Measurements from ENCODE around the gene QRICH1.
A peak's percentile ranks its signal among the peaks of the same experiment; 100 is the strongest.

QRICH1 gene

GRCh38 chr3:49022688-49023171 is 71.1 kb downstream of the QRICH1 start:
- peaks cover 11 to 17% of the 10 kb centered on the region in 2 experiments for H3K4me1 ChIP-seq (ENCODE audit: control insufficient read depth in 1 of 2, insufficient read depth in 2 of 2, low read length in 2 of 2)
- H3K27ac ChIP-seq (ENCODE audit: low read depth, low read length) = peak overlapping the region; percentile 99
- H4K91ac ChIP-seq (ENCODE audit: low read depth, low read length) = peak overlapping the region; percentile 93
- H4K12ac ChIP-seq (ENCODE audit: low read depth, low read length) = no peak overlapping the region
- H3K9ac ChIP-seq (ENCODE audit: low read length) = peak overlapping the region; percentile 95
- H3K4ac ChIP-seq (ENCODE audit: low read depth, low read length) = peak overlapping the region; percentile 84
- peak overlapping the region; percentile 96 for H3K4me2 ChIP-seq (ENCODE audit: low read length)
- H3K23ac ChIP-seq (ENCODE audit: low read length) = no peak overlapping the region
- no peak overlapping the region for H2BK12ac ChIP-seq (ENCODE audit: low read length)
- peaks cover 38 to 45% of the 10 kb centered on the region in 2 experiments for H3K36me3 ChIP-seq (ENCODE audit: control insufficient read depth in 1 of 2, insufficient read depth in 2 of 2, low read length in 2 of 2)
- DNase-seq = no peak
- H2BK5ac ChIP-seq (ENCODE audit: low read depth, low read length, poor library complexity) = peak overlapping the region; percentile 95
- H3K18ac ChIP-seq (ENCODE audit: low read length) = peak overlapping the region; percentile 97
- H2BK120ac ChIP-seq (ENCODE audit: insufficient read depth, low read length, poor library complexity) = no peak overlapping the region
- H2AK5ac ChIP-seq (ENCODE audit: low read length) = peak overlapping the region; percentile 78
- no peaks in the 10 kb centered on the region for H3K27me3 ChIP-seq (ENCODE audit: insufficient read depth, low read length)
- peak overlapping the region; percentile 80 for H2AFZ ChIP-seq (ENCODE audit: insufficient read depth, low read length, poor library complexity)
- H3K4me3 ChIP-seq (ENCODE audit: low read depth, low read length) = peak overlapping the region; percentile 89
- no CpG with 5 or more reads among the region's 12 CpGs for WGBS (ENCODE audit: extremely low coverage, insufficient coverage, insufficient read length)
- peaks cover 21% of the 10 kb centered on the region for H3K79me2 ChIP-seq (ENCODE audit: control insufficient read depth, insufficient read depth, low read length, poor library complexity)
- peaks cover 25% of the 10 kb centered on the region for H3K79me1 ChIP-seq (ENCODE audit: low read length)
- peak overlapping the region; percentile 97 for H4K8ac ChIP-seq (ENCODE audit: low read depth, low read length)
- H3K9me3 ChIP-seq (ENCODE audit: insufficient read depth, low read depth, low read length) = peaks cover 4% of the 10 kb centered on the region
- H3K14ac ChIP-seq (ENCODE audit: low read length) = peak overlapping the region; percentile 92

GRCh38 chr3:49021813-49022687 is 71.8 kb downstream of the QRICH1 start, which contains the start of gene NDUFAF3:
TSS of gene NDUFAF3 (plus strand) at chr3:49022121. CDS start at chr3:49022145, 24 bp downstream.
- peak within 1 kb of the TSS; percentile 96 for H3K4me2 ChIP-seq (ENCODE audit: low read length)
- peak within 1 kb of the TSS; percentile 95 for H3K9ac ChIP-seq (ENCODE audit: low read length)
- peak within 1 kb of the TSS; percentile 89 for H3K4me3 ChIP-seq (ENCODE audit: low read depth, low read length)
- peak within 1 kb of the TSS; percentile 84 for H3K4ac ChIP-seq (ENCODE audit: low read depth, low read length)
- no peaks in the 10 kb centered on the region for H3K27me3 ChIP-seq (ENCODE audit: insufficient read depth, low read length)
- H4K12ac ChIP-seq (ENCODE audit: low read depth, low read length) = peak within 1 kb of the TSS; percentile 88
- H2BK120ac ChIP-seq (ENCODE audit: insufficient read depth, low read length, poor library complexity) = peak within 1 kb of the TSS; percentile 81
- H2AFZ ChIP-seq (ENCODE audit: insufficient read depth, low read length, poor library complexity) = peak within 1 kb of the TSS; percentile 80
- H3K4me1 ChIP-seq (ENCODE audit: control insufficient read depth in 1 of 2, insufficient read depth in 2 of 2, low read length in 2 of 2) = peaks cover 14 to 23% of the 10 kb centered on the region in 2 experiments
- H3K36me3 ChIP-seq (ENCODE audit: control insufficient read depth in 1 of 2, insufficient read depth in 2 of 2, low read length in 2 of 2) = peaks cover 33 to 42% of the 10 kb centered on the region in 2 experiments
- WGBS (ENCODE audit: extremely low coverage, insufficient coverage, insufficient read length) = no CpG with 5 or more reads among the region's 83 CpGs
- H4K91ac ChIP-seq (ENCODE audit: low read depth, low read length) = peak within 1 kb of the TSS; percentile 94
- H2BK12ac ChIP-seq (ENCODE audit: low read length) = peak within 1 kb of the TSS; percentile 12
- H3K18ac ChIP-seq (ENCODE audit: low read length) = peak within 1 kb of the TSS; percentile 97
- H3K79me2 ChIP-seq (ENCODE audit: control insufficient read depth, insufficient read depth, low read length, poor library complexity) = peaks cover 21% of the 10 kb centered on the region
- peak within 1 kb of the TSS; percentile 78 for H2AK5ac ChIP-seq (ENCODE audit: low read length)
- peak within 1 kb of the TSS; percentile 95 for H2BK5ac ChIP-seq (ENCODE audit: low read depth, low read length, poor library complexity)
- no peak within 1 kb of the TSS for H3K23ac ChIP-seq (ENCODE audit: low read length)
- DNase-seq = peak; percentile 98 to 99
- peaks cover 4% of the 10 kb centered on the region for H3K9me3 ChIP-seq (ENCODE audit: insufficient read depth, low read depth, low read length)
- peaks cover 27% of the 10 kb centered on the region for H3K79me1 ChIP-seq (ENCODE audit: low read length)
- peak within 1 kb of the TSS; percentile 97 for H4K8ac ChIP-seq (ENCODE audit: low read depth, low read length)
- peak within 1 kb of the TSS; percentile 92 for H3K14ac ChIP-seq (ENCODE audit: low read length)
- peak within 1 kb of the TSS; percentile 99 for H3K27ac ChIP-seq (ENCODE audit: low read depth, low read length)

GRCh38 chr3:49021213-49021812 is 72.6 kb downstream of the QRICH1 start:
- peaks cover 21% of the 10 kb centered on the region for H3K79me2 ChIP-seq (ENCODE audit: control insufficient read depth, insufficient read depth, low read length, poor library complexity)

More at GRCh38 chr3:49021213-49021812, 72.6 kb downstream of the QRICH1 start:
- Histone ChIP-seq H2AFZ (ENCODE audit: insufficient read depth, low read length, poor library complexity) (peak overlapping the region; percentile 57), H3K23ac (ENCODE audit: low read length) (no peak overlapping the region), H4K8ac (ENCODE audit: low read depth, low read length) (peak overlapping the region; percentile 97), H3K18ac (ENCODE audit: low read length) (peak overlapping the region; percentile 76), H3K4me3 (ENCODE audit: low read depth, low read length) (peak overlapping the region; percentile 89), H4K91ac (ENCODE audit: low read depth, low read length) (peak overlapping the region; percentile 94), H3K79me1 (ENCODE audit: low read length) (peaks cover 27% of the 10 kb centered on the region), H3K4ac (ENCODE audit: low read depth, low read length) (peak overlapping the region; percentile 37), H2BK120ac (ENCODE audit: insufficient read depth, low read length, poor library complexity) (peak overlapping the region; percentile 75), H3K36me3 (ENCODE audit: control insufficient read depth in 1 of 2, insufficient read depth in 2 of 2, low read length in 2 of 2) (peaks cover 33 to 45% of the 10 kb centered on the region in 2 experiments), H2BK12ac (ENCODE audit: low read length) (no peak overlapping the region), H3K27me3 (ENCODE audit: insufficient read depth, low read length) (no peaks in the 10 kb centered on the region), H3K14ac (ENCODE audit: low read length) (peak overlapping the region; percentile 86), H3K9me3 (ENCODE audit: insufficient read depth, low read depth, low read length) (peaks cover 4% of the 10 kb centered on the region), H3K4me1 (ENCODE audit: control insufficient read depth in 1 of 2, insufficient read depth in 2 of 2, low read length in 2 of 2) (peaks cover 14 to 24% of the 10 kb centered on the region in 2 experiments), H2AK5ac (ENCODE audit: low read length) (peak overlapping the region; percentile 70), H3K9ac (ENCODE audit: low read length) (peak overlapping the region; percentile 90), H2BK5ac (ENCODE audit: low read depth, low read length, poor library complexity) (peak overlapping the region; percentile 95), H3K27ac (ENCODE audit: low read depth, low read length) (peak overlapping the region; percentile 99), H3K4me2 (ENCODE audit: low read length) (peak overlapping the region; percentile 96), H4K12ac (ENCODE audit: low read depth, low read length) (peak overlapping the region; percentile 76)
- peak; percentile 98 to 100 for DNase-seq
- no CpG with 5 or more reads among the region's 60 CpGs for WGBS (ENCODE audit: extremely low coverage, insufficient coverage, insufficient read length)
